ENCODE data around the gene CLIC5.

Gene CLIC5

DNA sequence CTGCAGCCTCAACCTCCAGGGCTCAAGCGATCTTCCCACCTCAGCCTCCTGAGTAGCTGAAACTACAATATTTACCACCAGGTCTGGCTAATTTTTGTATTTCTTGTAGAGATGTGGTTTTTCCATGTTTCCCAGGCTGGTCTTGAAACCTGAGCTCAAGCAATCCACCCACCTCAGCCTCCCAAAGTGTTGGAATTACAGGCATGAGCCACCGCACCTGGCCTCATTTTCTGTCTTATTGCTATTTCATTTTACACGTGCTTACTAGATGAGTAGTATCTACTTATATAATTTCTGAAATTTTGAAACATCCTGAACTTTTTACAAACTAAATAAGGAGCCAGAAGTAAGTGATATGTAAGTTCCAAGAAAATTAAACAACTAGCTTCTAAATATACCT, 34.6 kb downstream of the CLIC5 start:
- Histone ChIP-seq H3K4me1 (no peaks in the 10 kb centered on the region), H2AFZ (no peak overlapping the region), H3K27ac (no peak overlapping the region)

DNA sequence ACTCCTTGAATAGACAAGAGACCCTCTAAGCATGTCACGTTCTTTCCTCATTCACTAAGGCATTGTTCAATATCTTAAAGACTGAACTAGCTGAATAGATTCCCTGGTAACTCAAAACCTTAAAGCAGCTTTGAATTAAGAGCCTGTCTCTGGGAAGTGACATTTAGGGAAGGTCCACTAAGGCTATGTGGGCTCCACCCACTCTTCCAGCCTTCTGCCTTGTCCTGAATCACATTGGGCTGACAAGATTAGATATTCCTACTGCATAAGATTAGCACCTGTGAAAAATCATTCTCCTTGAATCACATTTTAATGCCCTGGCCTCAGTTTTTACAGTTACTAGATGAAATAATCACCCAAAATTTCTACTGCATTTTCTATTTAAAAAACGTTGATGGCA, 36.3 kb downstream of the CLIC5 start:
- no peaks in the 10 kb centered on the region for H3K79me2 ChIP-seq
- no peak overlapping the region for H3K27ac ChIP-seq

More for the DNA sequence above, 34.6 kb downstream of the CLIC5 start:
- Histone ChIP-seq H3K9ac (no peak overlapping the region), H3K27me3 (ENCODE audit: control insufficient read depth, insufficient read depth, low read length) (no peaks in the 10 kb centered on the region), H3K79me2 (no peaks in the 10 kb centered on the region), H3K4me2 (ENCODE audit: low read length) (no peak overlapping the region), H3K36me3 (ENCODE audit: control insufficient read depth, insufficient read depth, low read length) (no peaks in the 10 kb centered on the region), H3K4me3 (ENCODE audit: low read depth, low read length) (no peak overlapping the region), H3K9me3 (ENCODE audit: control insufficient read depth, low read length) (no peaks in the 10 kb centered on the region)
- TF ChIP-seq, protein P1, sequence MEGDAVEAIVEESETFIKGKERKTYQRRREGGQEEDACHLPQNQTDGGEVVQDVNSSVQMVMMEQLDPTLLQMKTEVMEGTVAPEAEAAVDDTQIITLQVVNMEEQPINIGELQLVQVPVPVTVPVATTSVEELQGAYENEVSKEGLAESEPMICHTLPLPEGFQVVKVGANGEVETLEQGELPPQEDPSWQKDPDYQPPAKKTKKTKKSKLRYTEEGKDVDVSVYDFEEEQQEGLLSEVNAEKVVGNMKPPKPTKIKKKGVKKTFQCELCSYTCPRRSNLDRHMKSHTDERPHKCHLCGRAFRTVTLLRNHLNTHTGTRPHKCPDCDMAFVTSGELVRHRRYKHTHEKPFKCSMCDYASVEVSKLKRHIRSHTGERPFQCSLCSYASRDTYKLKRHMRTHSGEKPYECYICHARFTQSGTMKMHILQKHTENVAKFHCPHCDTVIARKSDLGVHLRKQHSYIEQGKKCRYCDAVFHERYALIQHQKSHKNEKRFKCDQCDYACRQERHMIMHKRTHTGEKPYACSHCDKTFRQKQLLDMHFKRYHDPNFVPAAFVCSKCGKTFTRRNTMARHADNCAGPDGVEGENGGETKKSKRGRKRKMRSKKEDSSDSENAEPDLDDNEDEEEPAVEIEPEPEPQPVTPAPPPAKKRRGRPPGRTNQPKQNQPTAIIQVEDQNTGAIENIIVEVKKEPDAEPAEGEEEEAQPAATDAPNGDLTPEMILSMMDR (IDR thresholded peaks at IDR 0.05): no peak

DNA sequence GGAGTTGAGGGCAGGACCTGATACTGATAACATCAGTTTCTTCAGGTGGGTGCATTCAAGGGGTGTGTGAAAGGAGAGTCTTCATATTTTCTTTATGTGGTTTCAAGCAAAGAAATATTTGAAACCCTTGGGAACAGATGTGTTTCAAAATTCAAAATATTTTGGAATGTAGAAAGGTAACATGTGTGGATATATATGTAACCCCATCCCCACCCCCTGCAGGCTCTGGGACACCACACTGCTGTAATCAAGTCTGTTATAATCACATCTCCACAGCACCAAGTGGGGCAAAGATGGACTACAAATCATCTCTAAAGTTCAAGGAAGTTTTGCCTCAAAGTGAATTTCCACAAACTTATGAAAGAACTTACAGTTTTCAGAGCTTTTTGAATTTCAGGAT, 41.1 kb downstream of the CLIC5 start:
- no peaks in the 10 kb centered on the region for H3K79me2 ChIP-seq
- no peaks in the 10 kb centered on the region for H3K4me1 ChIP-seq
- no peaks in the 10 kb centered on the region for H3K9me3 ChIP-seq (ENCODE audit: control insufficient read depth, low read length)
- no peak overlapping the region for H3K4me3 ChIP-seq (ENCODE audit: low read depth, low read length)
- no peak overlapping the region for H3K9ac ChIP-seq
- H3K36me3 ChIP-seq (ENCODE audit: control insufficient read depth, insufficient read depth, low read length): no peaks in the 10 kb centered on the region
- H3K27me3 ChIP-seq (ENCODE audit: control insufficient read depth, insufficient read depth, low read length): no peaks in the 10 kb centered on the region
- TF ChIP-seq, protein P1 (IDR thresholded peaks at IDR 0.05): no peak
- no peak overlapping the region for H2AFZ ChIP-seq
- H3K27ac ChIP-seq: no peak overlapping the region
- H3K4me2 ChIP-seq (ENCODE audit: low read length): no peak overlapping the region

More for the DNA sequence above, 36.3 kb downstream of the CLIC5 start:
- H3K4me1 ChIP-seq: no peaks in the 10 kb centered on the region
- H2AFZ ChIP-seq: no peak overlapping the region
- H3K36me3 ChIP-seq (ENCODE audit: control insufficient read depth, insufficient read depth, low read length): no peaks in the 10 kb centered on the region
- H3K9me3 ChIP-seq (ENCODE audit: control insufficient read depth, low read length): no peaks in the 10 kb centered on the region
- H3K27me3 ChIP-seq (ENCODE audit: control insufficient read depth, insufficient read depth, low read length): no peaks in the 10 kb centered on the region
- H3K9ac ChIP-seq: no peak overlapping the region
- no peak overlapping the region for H3K4me3 ChIP-seq (ENCODE audit: low read depth, low read length)
- TF ChIP-seq, protein P1 (IDR thresholded peaks at IDR 0.05): no peak
- H3K4me2 ChIP-seq (ENCODE audit: low read length): no peak overlapping the region

DNA sequence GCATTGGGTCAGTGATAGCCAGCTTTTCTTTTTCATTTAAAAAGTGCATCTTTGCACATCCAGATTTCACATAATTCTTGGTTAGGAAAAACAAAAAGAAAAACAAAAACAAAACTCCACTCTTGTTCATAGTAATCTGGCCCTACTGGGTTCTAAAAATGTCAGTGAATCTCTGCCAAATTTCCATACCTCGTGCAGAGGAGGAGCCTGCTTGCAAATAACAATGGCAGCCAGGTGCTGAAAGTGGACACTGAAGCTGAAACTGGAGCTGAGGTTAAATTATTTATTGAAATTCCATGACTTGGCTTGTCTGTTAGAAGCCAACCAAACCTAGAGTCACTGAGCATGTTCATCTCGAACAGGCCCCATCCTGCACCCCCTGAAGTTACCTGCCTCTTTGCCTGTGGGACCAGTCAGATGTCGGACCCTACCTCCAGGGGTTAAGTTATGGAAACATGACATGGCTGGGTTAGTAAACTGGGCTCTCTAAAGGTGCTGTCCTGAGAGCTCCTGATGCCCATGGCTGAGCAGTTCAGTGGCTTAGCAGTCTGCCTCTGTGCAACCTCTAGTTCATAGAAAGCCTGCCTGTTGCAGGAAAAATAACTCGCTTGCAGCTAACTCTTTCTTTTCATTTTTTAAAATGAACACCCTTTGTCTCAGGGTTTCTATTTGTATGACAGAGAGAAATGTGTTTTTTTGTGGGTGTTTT, 42.7 kb downstream of the CLIC5 start:
- Histone ChIP-seq H3K4me3 (ENCODE audit: low read depth, low read length) (no peak overlapping the region), H3K27ac (no peak overlapping the region), H3K4me1 (no peaks in the 10 kb centered on the region), H3K9me3 (ENCODE audit: control insufficient read depth, low read length) (no peaks in the 10 kb centered on the region), H3K79me2 (no peaks in the 10 kb centered on the region), H3K9ac (no peak overlapping the region), H2AFZ (no peak overlapping the region), H3K36me3 (ENCODE audit: control insufficient read depth, insufficient read depth, low read length) (no peaks in the 10 kb centered on the region), H3K4me2 (ENCODE audit: low read length) (no peak overlapping the region), H3K27me3 (ENCODE audit: control insufficient read depth, insufficient read depth, low read length) (no peaks in the 10 kb centered on the region)
- TF ChIP-seq, protein P1 (IDR thresholded peaks at IDR 0.05): no peak

DNA sequence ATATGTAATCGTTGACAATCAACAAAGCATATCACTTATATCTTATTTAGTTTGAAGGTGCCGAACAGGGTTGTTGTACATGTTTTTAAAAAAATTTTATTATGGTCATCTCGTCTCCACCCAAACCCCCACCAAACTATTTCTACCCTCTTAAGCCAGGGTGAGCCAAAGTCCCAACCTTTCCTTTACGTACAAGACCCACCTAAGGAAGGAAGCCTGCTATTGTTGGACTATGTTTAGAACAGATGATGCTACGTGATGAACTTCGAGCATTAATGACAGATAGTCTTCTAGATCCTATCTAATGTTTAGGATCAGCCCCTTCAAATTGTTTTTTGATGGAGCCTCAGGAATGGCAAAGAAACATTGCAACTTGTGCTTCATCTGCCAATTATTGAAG, 44.4 kb downstream of the CLIC5 start:
- Histone ChIP-seq H3K4me1 (no peaks in the 10 kb centered on the region), H2AFZ (no peak overlapping the region), H3K79me2 (no peaks in the 10 kb centered on the region), H3K27ac (peak overlapping the region; percentile 42), H3K36me3 (ENCODE audit: control insufficient read depth, insufficient read depth, low read length) (no peaks in the 10 kb centered on the region), H3K27me3 (ENCODE audit: control insufficient read depth, insufficient read depth, low read length) (no peaks in the 10 kb centered on the region), H3K9me3 (ENCODE audit: control insufficient read depth, low read length) (no peaks in the 10 kb centered on the region), H3K4me3 (ENCODE audit: low read depth, low read length) (no peak overlapping the region), H3K9ac (no peak overlapping the region), H3K4me2 (ENCODE audit: low read length) (no peak overlapping the region)
- TF ChIP-seq, protein P1 (IDR thresholded peaks at IDR 0.05): no peak

All from parathyroid adenoma (tissue), 2 donors.